Measurements from ENCODE around the gene NCAPG2. TPM values are rescaled to one million over a fixed set of nuclear protein-coding genes. Genes with fewer than 3 reads are reported as not detected.
"Not testable (repeated sequence)": the region's sequence is repeated elsewhere in the genome, so short reads cannot be mapped to it uniquely, and the experiment has no call there.

The NCAPG2 gene
- polyA plus RNA-seq, 1 experiment, result 19.5 TPM

GRCh38 chr7:158676906-158677305, 27.7 kb downstream of the NCAPG2 start:
- ChIA-PET POLR2A (no interaction called here), CTCF (interaction anchor here (0.7 kb wide), 1 partner anchor 19 kb away, joined by 3 read pairs; no protein-coding TSS in a partner anchor)
- Histone ChIP-seq H3K27me3 (ENCODE audit: control insufficient read depth, insufficient read depth, low read length) (no peaks in the 10 kb centered on the region), H3K4me3 (ENCODE audit: low read depth, low read length) (no peak overlapping the region), H3K36me3 (ENCODE audit: control insufficient read depth, insufficient read depth, low read length) (no peaks in the 10 kb centered on the region; the same call in 1 of the 2 replicates)
- DNase-seq (ENCODE audit: low read depth), result no peak
- no peak for TF ChIP-seq CTCF (IDR thresholded peaks at IDR 0.05; ENCODE audit: insufficient read depth, low read depth, low read length)

- no peak for DNase-seq (ENCODE audit: low read depth)
- H3K4me3 ChIP-seq (ENCODE audit: low read depth, low read length), result no peak overlapping the region
- no peaks in the 10 kb centered on the region for H3K27me3 ChIP-seq (ENCODE audit: control insufficient read depth, insufficient read depth, low read length)
- ChIA-PET POLR2A (no interaction called here), CTCF (interaction anchor here (0.7 kb wide), 1 partner anchor 19 kb away, joined by 3 read pairs; no protein-coding TSS in a partner anchor)
- H3K36me3 ChIP-seq (ENCODE audit: control insufficient read depth, insufficient read depth, low read length), result no peaks in the 10 kb centered on the region; the same call in 1 of the 2 replicates
- no peak for TF ChIP-seq CTCF (IDR thresholded peaks at IDR 0.05; ENCODE audit: insufficient read depth, low read depth, low read length)
These were observed 28.3 kb downstream of the NCAPG2 start for GRCh38 chr7:158676171-158676840.

- H3K4me3 ChIP-seq (ENCODE audit: low read depth, low read length), result no peak overlapping the region
- CTCF ChIA-PET, result interaction anchor here (1.6 kb wide), 1 partner anchor 12 kb away, joined by 3 read pairs; no protein-coding TSS in a partner anchor
- POLR2A ChIA-PET, result no interaction called here
- DNase-seq (ENCODE audit: low read depth), result no peak
- no peaks in the 10 kb centered on the region for H3K27me3 ChIP-seq (ENCODE audit: control insufficient read depth, insufficient read depth, low read length)
- no peaks in the 10 kb centered on the region; the same call in 1 of the 2 replicates for H3K36me3 ChIP-seq (ENCODE audit: control insufficient read depth, insufficient read depth, low read length)
- TF ChIP-seq CTCF (IDR thresholded peaks at IDR 0.05; ENCODE audit: insufficient read depth, low read depth, low read length), result no peak
These were observed 31.6 kb downstream of the NCAPG2 start for GRCh38 chr7:158672975-158673374.

- H3K36me3 ChIP-seq (ENCODE audit: control insufficient read depth, insufficient read depth, low read length); POLR2A ChIA-PET: not testable (repeated sequence)
These were observed 36.5 kb downstream of the NCAPG2 start for GRCh38 chr7:158668086-158668485.

GRCh38 chr7:158666966-158667678, 37.5 kb downstream of the NCAPG2 start:
- H3K36me3 ChIP-seq (ENCODE audit: control insufficient read depth, insufficient read depth, low read length); CTCF ChIA-PET; DNase-seq (ENCODE audit: low read depth): not testable (repeated sequence)

More at GRCh38 chr7:158668086-158668485, 36.5 kb downstream of the NCAPG2 start:
- H3K27me3 ChIP-seq (ENCODE audit: control insufficient read depth, insufficient read depth, low read length); CTCF ChIA-PET; DNase-seq (ENCODE audit: low read depth); H3K4me3 ChIP-seq (ENCODE audit: low read depth, low read length): not testable (repeated sequence)

GRCh38 chr7:158666401-158666800, 38.2 kb downstream of the NCAPG2 start:
- Histone ChIP-seq H3K36me3 (ENCODE audit: control insufficient read depth, insufficient read depth, low read length) (no peaks in the 10 kb centered on the region; the same call in 1 of the 2 replicates), H3K4me3 (ENCODE audit: low read depth, low read length) (no peak overlapping the region), H3K27me3 (ENCODE audit: control insufficient read depth, insufficient read depth, low read length) (no peaks in the 10 kb centered on the region)
- ChIA-PET POLR2A (no interaction called here), CTCF (no interaction called here)
- no peak for DNase-seq (ENCODE audit: low read depth)
- no peak for TF ChIP-seq CTCF (IDR thresholded peaks at IDR 0.05; ENCODE audit: insufficient read depth, low read depth, low read length)

More at GRCh38 chr7:158666966-158667678, 37.5 kb downstream of the NCAPG2 start:
- H3K27me3 ChIP-seq (ENCODE audit: control insufficient read depth, insufficient read depth, low read length); POLR2A ChIA-PET; H3K4me3 ChIP-seq (ENCODE audit: low read depth, low read length): not testable (repeated sequence)
